ENCODE results near the gene CXorf58. TPM values are rescaled to one million over a fixed set of nuclear protein-coding genes. Genes with fewer than 3 reads are reported as not detected.
"Not testable (repeated sequence)": the region's sequence is repeated elsewhere in the genome, so short reads cannot be mapped to it uniquely, and the experiment has no call there.

The CXorf58 gene
- total RNA-seq, 1 experiment from 2014 or later = not detected

GRCh38 chrX:23894993-23895392, 12.8 kb upstream of the CXorf58 start:
- not testable (repeated sequence) for H3K27ac ChIP-seq (ENCODE audit: low read length); DNase-seq; H3K9me3 ChIP-seq (ENCODE audit: low read length)

GRCh38 chrX:23896539-23896938, 11.3 kb upstream of the CXorf58 start:
- not testable (repeated sequence) for H3K4me2 ChIP-seq (ENCODE audit: low read depth, low read length, poor library complexity, severe bottlenecking); H3K9me2 ChIP-seq (replicated peaks; ENCODE audit: insufficient read depth, low read length); H3K27ac ChIP-seq (ENCODE audit: low read length)

More at GRCh38 chrX:23894993-23895392, 12.8 kb upstream of the CXorf58 start:
- not testable (repeated sequence) for H3K9ac ChIP-seq (ENCODE audit: low read length); H3K9me2 ChIP-seq (replicated peaks; ENCODE audit: insufficient read depth, low read length); H3K4me1 ChIP-seq (ENCODE audit: low read length); H3K36me3 ChIP-seq (ENCODE audit: insufficient read depth, low read length); H3K4me3 ChIP-seq (ENCODE audit: low read length); H2AFZ ChIP-seq (ENCODE audit: low read length); H3K4me2 ChIP-seq (ENCODE audit: low read depth, low read length, poor library complexity, severe bottlenecking); H3K27me3 ChIP-seq (ENCODE audit: low read length); H4K20me1 ChIP-seq (ENCODE audit: insufficient read depth, low read depth, low read length)
- peaks cover 33% of the 10 kb centered on the region for H3K79me2 ChIP-seq (ENCODE audit: low read length)

GRCh38 chrX:23896981-23897380, 10.8 kb upstream of the CXorf58 start:
- Histone ChIP-seq H3K9ac (ENCODE audit: low read length) (no peak overlapping the region), H3K9me2 (replicated peaks; ENCODE audit: insufficient read depth, low read length) (no peaks in the 10 kb centered on the region), H3K4me3 (ENCODE audit: low read length) (no peak overlapping the region), H3K27me3 (ENCODE audit: low read length) (no peaks in the 10 kb centered on the region), H3K4me1 (ENCODE audit: low read length) (peaks cover 21% of the 10 kb centered on the region), H3K79me2 (ENCODE audit: low read length) (peaks cover 48% of the 10 kb centered on the region), H4K20me1 (ENCODE audit: insufficient read depth, low read depth, low read length) (no peaks in the 10 kb centered on the region), H3K36me3 (ENCODE audit: insufficient read depth, low read length) (no peaks in the 10 kb centered on the region), H3K4me2 (ENCODE audit: low read depth, low read length, poor library complexity, severe bottlenecking) (no peak overlapping the region), H3K27ac (ENCODE audit: low read length) (no peak overlapping the region), H3K9me3 (ENCODE audit: low read length) (no peaks in the 10 kb centered on the region), H2AFZ (ENCODE audit: low read length) (no peak overlapping the region)
- DNase-seq = no peak

More at GRCh38 chrX:23896539-23896938, 11.3 kb upstream of the CXorf58 start:
- H3K9ac ChIP-seq (ENCODE audit: low read length); DNase-seq; H2AFZ ChIP-seq (ENCODE audit: low read length); H3K36me3 ChIP-seq (ENCODE audit: insufficient read depth, low read length); H3K27me3 ChIP-seq (ENCODE audit: low read length); H3K9me3 ChIP-seq (ENCODE audit: low read length); H3K4me3 ChIP-seq (ENCODE audit: low read length); H4K20me1 ChIP-seq (ENCODE audit: insufficient read depth, low read depth, low read length): not testable (repeated sequence)
- Histone ChIP-seq H3K79me2 (ENCODE audit: low read length) (peaks cover 47% of the 10 kb centered on the region), H3K4me1 (ENCODE audit: low read length) (peaks cover 17% of the 10 kb centered on the region)

- H2AFZ ChIP-seq (ENCODE audit: low read length) = no peak overlapping the region
- no peak overlapping the region for H3K9ac ChIP-seq (ENCODE audit: low read length)
- H3K27me3 ChIP-seq (ENCODE audit: low read length) = no peaks in the 10 kb centered on the region
- no peak overlapping the region for H3K4me2 ChIP-seq (ENCODE audit: low read depth, low read length, poor library complexity, severe bottlenecking)
- H3K4me3 ChIP-seq (ENCODE audit: low read length) = no peak overlapping the region
- no peaks in the 10 kb centered on the region for H3K9me3 ChIP-seq (ENCODE audit: low read length)
- no peaks in the 10 kb centered on the region for H4K20me1 ChIP-seq (ENCODE audit: insufficient read depth, low read depth, low read length)
- H3K4me1 ChIP-seq (ENCODE audit: low read length) = peaks cover 28% of the 10 kb centered on the region
- no peaks in the 10 kb centered on the region for H3K9me2 ChIP-seq (replicated peaks; ENCODE audit: insufficient read depth, low read length)
- H3K27ac ChIP-seq (ENCODE audit: low read length) = no peak overlapping the region
- no peaks in the 10 kb centered on the region for H3K36me3 ChIP-seq (ENCODE audit: insufficient read depth, low read length)
- H3K79me2 ChIP-seq (ENCODE audit: low read length) = peaks cover 48% of the 10 kb centered on the region
- DNase-seq = no peak
Observed at GRCh38 chrX:23898412-23898959, 9.3 kb upstream of the CXorf58 start.

- H3K27me3 ChIP-seq (ENCODE audit: low read length) = no peaks in the 10 kb centered on the region
- no peak for DNase-seq
- H3K4me3 ChIP-seq (ENCODE audit: low read length) = no peak overlapping the region
- no peaks in the 10 kb centered on the region for H3K36me3 ChIP-seq (ENCODE audit: insufficient read depth, low read length)
- H3K27ac ChIP-seq (ENCODE audit: low read length) = no peak overlapping the region
- peaks cover 33% of the 10 kb centered on the region for H3K4me1 ChIP-seq (ENCODE audit: low read length)
- no peak overlapping the region for H3K9ac ChIP-seq (ENCODE audit: low read length)
- H3K9me2 ChIP-seq (replicated peaks; ENCODE audit: insufficient read depth, low read length) = no peaks in the 10 kb centered on the region
- H3K9me3 ChIP-seq (ENCODE audit: low read length) = no peaks in the 10 kb centered on the region
- H4K20me1 ChIP-seq (ENCODE audit: insufficient read depth, low read depth, low read length) = no peaks in the 10 kb centered on the region
- no peak overlapping the region for H2AFZ ChIP-seq (ENCODE audit: low read length)
- H3K79me2 ChIP-seq (ENCODE audit: low read length) = peaks cover 48% of the 10 kb centered on the region
- H3K4me2 ChIP-seq (ENCODE audit: low read depth, low read length, poor library complexity, severe bottlenecking) = no peak overlapping the region
Observed at GRCh38 chrX:23900220-23900797, 7.5 kb upstream of the CXorf58 start.

GRCh38 chrX:23901060-23901459, 6.7 kb upstream of the CXorf58 start:
- Histone ChIP-seq H3K27me3 (ENCODE audit: low read length) (no peaks in the 10 kb centered on the region), H3K4me3 (ENCODE audit: low read length) (no peak overlapping the region), H3K36me3 (ENCODE audit: insufficient read depth, low read length) (no peaks in the 10 kb centered on the region), H3K4me2 (ENCODE audit: low read depth, low read length, poor library complexity, severe bottlenecking) (no peak overlapping the region), H3K27ac (ENCODE audit: low read length) (peak overlapping the region; percentile 41; the same call in 1 of the 2 replicates), H3K79me2 (ENCODE audit: low read length) (peaks cover 53% of the 10 kb centered on the region), H3K9ac (ENCODE audit: low read length) (peak overlapping the region; percentile 33; the same call in 1 of the 2 replicates), H2AFZ (ENCODE audit: low read length) (no peak overlapping the region), H3K9me2 (replicated peaks; ENCODE audit: insufficient read depth, low read length) (no peaks in the 10 kb centered on the region), H4K20me1 (ENCODE audit: insufficient read depth, low read depth, low read length) (no peaks in the 10 kb centered on the region), H3K4me1 (ENCODE audit: low read length) (peaks cover 39% of the 10 kb centered on the region), H3K9me3 (ENCODE audit: low read length) (no peaks in the 10 kb centered on the region)
- DNase-seq = no peak

- H3K9me3 ChIP-seq (ENCODE audit: low read length) = no peaks in the 10 kb centered on the region
- H3K36me3 ChIP-seq (ENCODE audit: insufficient read depth, low read length) = no peaks in the 10 kb centered on the region
- H3K4me1 ChIP-seq (ENCODE audit: low read length) = peaks cover 45% of the 10 kb centered on the region
- peak; percentile 90 for DNase-seq
- peak overlapping the region; percentile 54 for H3K4me2 ChIP-seq (ENCODE audit: low read depth, low read length, poor library complexity, severe bottlenecking)
- no peak overlapping the region; the same call in 1 of the 2 replicates for H3K4me3 ChIP-seq (ENCODE audit: low read length)
- H3K27ac ChIP-seq (ENCODE audit: low read length) = peak overlapping the region; percentile 41; the same call in 1 of the 2 replicates
- H4K20me1 ChIP-seq (ENCODE audit: insufficient read depth, low read depth, low read length) = no peaks in the 10 kb centered on the region
- H3K27me3 ChIP-seq (ENCODE audit: low read length) = no peaks in the 10 kb centered on the region
- H3K9ac ChIP-seq (ENCODE audit: low read length) = peak overlapping the region; percentile 37
- H3K9me2 ChIP-seq (replicated peaks; ENCODE audit: insufficient read depth, low read length) = no peaks in the 10 kb centered on the region
- peaks cover 54% of the 10 kb centered on the region for H3K79me2 ChIP-seq (ENCODE audit: low read length)
- no peak overlapping the region for H2AFZ ChIP-seq (ENCODE audit: low read length)
Observed at GRCh38 chrX:23901805-23902204, 6.0 kb upstream of the CXorf58 start.

- Histone ChIP-seq H3K27ac (ENCODE audit: low read length) (0 out of 2 replicates have a peak overlapping the region, but pooled peaks have one; percentile 22), H3K9me3 (ENCODE audit: low read length) (no peaks in the 10 kb centered on the region), H3K9ac (ENCODE audit: low read length) (peak overlapping the region; percentile 37)
Observed at GRCh38 chrX:23902419-23902818, 5.4 kb upstream of the CXorf58 start.

More at GRCh38 chrX:23902419-23902818, 5.4 kb upstream of the CXorf58 start:
- no peaks in the 10 kb centered on the region for H3K36me3 ChIP-seq (ENCODE audit: insufficient read depth, low read length)
- no peaks in the 10 kb centered on the region for H4K20me1 ChIP-seq (ENCODE audit: insufficient read depth, low read depth, low read length)
- no peaks in the 10 kb centered on the region for H3K9me2 ChIP-seq (replicated peaks; ENCODE audit: insufficient read depth, low read length)
- no peak overlapping the region for H2AFZ ChIP-seq (ENCODE audit: low read length)
- H3K4me3 ChIP-seq (ENCODE audit: low read length) = no peak overlapping the region; the same call in 1 of the 2 replicates
- DNase-seq = peak; percentile 83
- H3K79me2 ChIP-seq (ENCODE audit: low read length) = peaks cover 51% of the 10 kb centered on the region
- H3K4me1 ChIP-seq (ENCODE audit: low read length) = peaks cover 45% of the 10 kb centered on the region
- H3K4me2 ChIP-seq (ENCODE audit: low read depth, low read length, poor library complexity, severe bottlenecking) = peak overlapping the region; percentile 54
- H3K27me3 ChIP-seq (ENCODE audit: low read length) = no peaks in the 10 kb centered on the region
